Stimulated activated naive CD4-positive, alpha-beta T cell (primary cell): Measurements from ENCODE around the gene FES.

Experiments
- DNase-seq, 6 experiments: peaks; one replicate each; lab custom pipeline; 2025; lab: John Stamatoyannopoulos, UW

Gene FES

GRCh38 chr15:90876046-90876445 lies 8.3 kb upstream of the FES start:
- DNase-seq, result no peak

- DNase-seq, result no peak
Observed at GRCh38 chr15:90876512-90877170, 7.7 kb upstream of the FES start.

GRCh38 chr15:90877315-90877714 lies 7.0 kb upstream of the FES start:
- DNase-seq, result no peak

- DNase-seq, result no peak
Observed at GRCh38 chr15:90877996-90878395, 6.3 kb upstream of the FES start.

- DNase-seq, result no peak
Observed at GRCh38 chr15:90878660-90879059, 5.6 kb upstream of the FES start.

- DNase-seq, result no peak
Observed at GRCh38 chr15:90879730-90880366, 4.5 kb upstream of the FES start.

GRCh38 chr15:90880381-90881145 lies 3.7 kb upstream of the FES start:
- no peak for DNase-seq

GRCh38 chr15:90881181-90881977 lies 2.9 kb upstream of the FES start:
- no peak for DNase-seq

GRCh38 chr15:90881978-90882721 lies 2.2 kb upstream of the FES start:
- DNase-seq, result no peak

GRCh38 chr15:90882781-90883525 lies 1.4 kb upstream of the FES start:
- no peak for DNase-seq

GRCh38 chr15:90883526-90883975 lies 753 bp upstream of the FES start:
- DNase-seq, result no peak

- DNase-seq, result no peak
Observed at GRCh38 chr15:90884719-90885431, 571 bp downstream of the FES start.

- DNase-seq, result peak; percentile 31 to 78 (median 66)
Observed at GRCh38 chr15:90885432-90886290, 1.4 kb downstream of the FES start.

- DNase-seq, result no peak
Observed at GRCh38 chr15:90886291-90886614, 1.9 kb downstream of the FES start.

- no peak for DNase-seq
Observed at GRCh38 chr15:90887037-90887481, 2.8 kb downstream of the FES start.

GRCh38 chr15:90889313-90889730 lies 5.0 kb downstream of the FES start:
- DNase-seq, result no peak

GRCh38 chr15:90889736-90890456 lies 5.6 kb downstream of the FES start:
- DNase-seq, result no peak

- DNase-seq, result no peak
Observed at GRCh38 chr15:90890839-90891238, 6.5 kb downstream of the FES start.
